HepG2 (cell line): ENCODE results near the gene CLPSL2. TPM values are rescaled to one million over a fixed set of nuclear protein-coding genes. Genes with fewer than 3 reads are reported as not detected.

Experiments used
- ATF3 ChIP-seq: sonication (generic); formaldehyde crosslinking; IDR thresholded peaks from 2 replicates; pipeline ENCODE4 v1.4.0; 2020; ENCODE audit warnings: missing genetic modification reagents
- ELF3 ChIP-seq: IDR thresholded peaks from 2 replicates; pipeline ENCODE4 v1.6.1; 2016; ENCODE audit warnings: missing genetic modification reagents, missing compliant biosample characterization
- HOXA3 ChIP-seq: sonication (generic); formaldehyde crosslinking; IDR thresholded peaks from 2 replicates; pipeline ENCODE4 v1.5.0; 2020; ENCODE audit warnings: missing genetic modification reagents
- ISL2 ChIP-seq: sonication (generic); formaldehyde crosslinking; IDR thresholded peaks from 2 replicates; pipeline ENCODE4 v1.5.0; 2020; ENCODE audit warnings: missing genetic modification reagents
- LBX2 ChIP-seq: sonication (generic); formaldehyde crosslinking; IDR thresholded peaks from 2 replicates; pipeline ENCODE4 v1.5.0; 2020; ENCODE audit warnings: missing genetic modification reagents, mild to moderate bottlenecking, borderline replicate concordance
- LRRFIP1 ChIP-seq: sonication (generic); formaldehyde crosslinking; conservative IDR thresholded peaks from 2 replicates; pipeline ENCODE4 v1.4.0; 2020; ENCODE audit warnings: missing genetic modification reagents
- MYNN ChIP-seq: sonication (generic); formaldehyde crosslinking; IDR thresholded peaks from 2 replicates; pipeline ENCODE4 v1.4.0; 2020; ENCODE audit warnings: mild to moderate bottlenecking, low read depth, missing genetic modification reagents
- RBFOX2 ChIP-seq: fragments of 200-400 bp; formaldehyde crosslinking; IDR thresholded peaks from 2 replicates; pipeline ENCODE4 v1.6.1; 2017; ENCODE audit warnings: low read depth, mild to moderate bottlenecking, low read length
- SOX5 ChIP-seq: IDR thresholded peaks from 2 replicates; pipeline ENCODE4 v1.6.1; 2016; ENCODE audit warnings: borderline replicate concordance
- SP1 ChIP-seq, 2 experiments: fragments of 450-650 bp in 1 of 2; sonication (generic) in 1 of 2; formaldehyde crosslinking in 1 of 2; IDR thresholded peaks; 2 replicates each; pipeline versions ENCODE4 v1.4.0 to v1.6.1; 2016 to 2020; ENCODE audit warnings: missing genetic modification reagents in 1 of 2
- SP4 ChIP-seq: sonication (generic); formaldehyde crosslinking; IDR thresholded peaks from 2 replicates; pipeline ENCODE4 v1.8.1; 2023; ENCODE audit warnings: mild to moderate bottlenecking, missing genetic modification reagents
- SRF ChIP-seq: IDR thresholded peaks from 2 replicates; pipeline ENCODE4 v1.6.1; 2011; ENCODE audit warnings: mild to moderate bottlenecking, low read depth, low read length, moderate library complexity
- UBTF ChIP-seq: sonication (generic); formaldehyde crosslinking; IDR thresholded peaks from 2 replicates; pipeline ENCODE4 v1.4.0; 2020; ENCODE audit warnings: mild to moderate bottlenecking, missing genetic modification reagents
- ZMYM4 ChIP-seq: sonication (generic); formaldehyde crosslinking; IDR thresholded peaks from 2 replicates; pipeline ENCODE4 v1.8.1; 2023; ENCODE audit warnings: mild to moderate bottlenecking, missing genetic modification reagents
- ZNF292 ChIP-seq: sonication (generic); formaldehyde crosslinking; IDR thresholded peaks from 2 replicates; pipeline ENCODE4 v1.8.1; 2022; ENCODE audit warnings: mild to moderate bottlenecking, low read depth, missing genetic modification reagents, borderline replicate concordance
- ZNF550 ChIP-seq: sonication (generic); formaldehyde crosslinking; IDR thresholded peaks from 2 replicates; pipeline ENCODE4 v1.4.0; 2020; ENCODE audit warnings: mild to moderate bottlenecking, missing genetic modification reagents, borderline replicate concordance
- ZNF614 ChIP-seq: IDR thresholded peaks from 2 replicates; pipeline ENCODE4 v1.6.1; 2018; ENCODE audit warnings: missing biosample characterization, missing genetic modification reagents, inconsistent platforms, borderline replicate concordance
- ZSCAN31 ChIP-seq: sonication (generic); formaldehyde crosslinking; IDR thresholded peaks from 2 replicates; pipeline ENCODE4 v1.5.0; 2020; ENCODE audit warnings: low read depth, mild to moderate bottlenecking, missing genetic modification reagents
- polyA plus RNA-seq, 8 experiments: library from polyadenylated mRNA; depleted of rRNA in 3 of 8; stranded (reverse) in 7 of 8; unstranded in 1 of 8; fragments of >200 nt; fragmentation: Illumina TruSeq in 4 of 8; extraction: Trizol in 4 of 8; gene quantifications; 2 replicates each; pipeline versions ENCODE4 v1.2.1 to v1.2.3, GENCODE V29; 2011 to 2016; ENCODE audit warnings: low read depth in 4 of 8, missing spikeins in 1 of 8, mixed read lengths in 1 of 8; ENCODE audit not compliant: insufficient read depth in 1 of 8
- total RNA-seq, 5 experiments: library from RNA; depleted of rRNA; stranded (reverse); fragments of >200 nt; fragmentation: Illumina TruSeq; extraction: Trizol; gene quantifications; 2 replicates each; pipeline ENCODE4 v1.2.3, GENCODE V29; 2016; ENCODE audit warnings: low read depth in 1 of 5
- TF ChIP-seq, protein P1 (sequence below): sonication (generic); formaldehyde crosslinking; IDR thresholded peaks from 2 replicates; pipeline ENCODE4 v1.5.0; 2020; ENCODE audit warnings: missing genetic modification reagents
- TF ChIP-seq, protein P2 (sequence below): sonication (generic); formaldehyde crosslinking; conservative IDR thresholded peaks from 2 replicates; pipeline ENCODE4 v1.8.0; 2022; ENCODE audit warnings: mild to moderate bottlenecking, moderate library complexity, missing genetic modification reagents

CLPSL2 gene
- total and polyA plus RNA-seq, 2 of the 13 experiments (the other 11 are each of a cell fraction or from before 2014, with no cell fraction given) = not detected

- TF ChIP-seq UBTF (CRISPR knock-in tag) = peak; percentile 23; the same call in 1 of the 2 replicates
- TF ChIP-seq ZMYM4 = peak; percentile 46
- TF ChIP-seq SRF = 0 out of 2 replicates have a peak, but pooled peaks have one; percentile 19
- TF ChIP-seq RBFOX2 = no peak
- peak; percentile 48; the same call in 1 of the 2 replicates for TF ChIP-seq SOX5
- TF ChIP-seq LRRFIP1 = no peak
- no peak for TF ChIP-seq HOXA3 (CRISPR knock-in tag)
- TF ChIP-seq, protein P1, sequence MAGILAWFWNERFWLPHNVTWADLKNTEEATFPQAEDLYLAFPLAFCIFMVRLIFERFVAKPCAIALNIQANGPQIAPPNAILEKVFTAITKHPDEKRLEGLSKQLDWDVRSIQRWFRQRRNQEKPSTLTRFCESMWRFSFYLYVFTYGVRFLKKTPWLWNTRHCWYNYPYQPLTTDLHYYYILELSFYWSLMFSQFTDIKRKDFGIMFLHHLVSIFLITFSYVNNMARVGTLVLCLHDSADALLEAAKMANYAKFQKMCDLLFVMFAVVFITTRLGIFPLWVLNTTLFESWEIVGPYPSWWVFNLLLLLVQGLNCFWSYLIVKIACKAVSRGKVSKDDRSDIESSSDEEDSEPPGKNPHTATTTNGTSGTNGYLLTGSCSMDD (CRISPR knock-in tag) = no peak
- TF ChIP-seq ZNF292 (CRISPR knock-in tag) = no peak; the same call in 1 of the 2 replicates
- TF ChIP-seq MYNN (CRISPR knock-in tag) = no peak
- TF ChIP-seq SP1 (IDR thresholded peaks at IDR 0.05) = no peak
- no peak for TF ChIP-seq SP1 (CRISPR knock-in tag; IDR thresholded peaks at IDR 0.05)
- no peak for TF ChIP-seq LBX2 (CRISPR knock-in tag)
- TF ChIP-seq, protein P2, sequence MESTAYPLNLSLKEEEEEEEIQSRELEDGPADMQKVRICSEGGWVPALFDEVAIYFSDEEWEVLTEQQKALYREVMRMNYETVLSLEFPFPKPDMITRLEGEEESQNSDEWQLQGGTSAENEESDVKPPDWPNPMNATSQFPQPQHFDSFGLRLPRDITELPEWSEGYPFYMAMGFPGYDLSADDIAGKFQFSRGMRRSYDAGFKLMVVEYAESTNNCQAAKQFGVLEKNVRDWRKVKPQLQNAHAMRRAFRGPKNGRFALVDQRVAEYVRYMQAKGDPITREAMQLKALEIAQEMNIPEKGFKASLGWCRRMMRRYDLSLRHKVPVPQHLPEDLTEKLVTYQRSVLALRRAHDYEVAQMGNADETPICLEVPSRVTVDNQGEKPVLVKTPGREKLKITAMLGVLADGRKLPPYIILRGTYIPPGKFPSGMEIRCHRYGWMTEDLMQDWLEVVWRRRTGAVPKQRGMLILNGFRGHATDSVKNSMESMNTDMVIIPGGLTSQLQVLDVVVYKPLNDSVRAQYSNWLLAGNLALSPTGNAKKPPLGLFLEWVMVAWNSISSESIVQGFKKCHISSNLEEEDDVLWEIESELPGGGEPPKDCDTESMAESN (CRISPR knock-in tag) = 0 out of 2 replicates have a peak, but pooled peaks have one; percentile 31
- TF ChIP-seq ZNF550 (CRISPR knock-in tag) = no peak
- TF ChIP-seq SP4 (CRISPR knock-in tag) = 0 out of 2 replicates have a peak, but pooled peaks have one; percentile 27
- peak; percentile 26; the same call in 1 of the 2 replicates for TF ChIP-seq ELF3 (CRISPR knock-in tag)
- TF ChIP-seq ATF3 = peak; percentile 73; the same call in 1 of the 2 replicates
- no peak for TF ChIP-seq ISL2 (CRISPR knock-in tag)
- TF ChIP-seq ZNF614 (CRISPR knock-in tag) = peak; percentile 20; the same call in 1 of the 2 replicates
- 0 out of 2 replicates have a peak, but pooled peaks have one; percentile 40 for TF ChIP-seq ZSCAN31 (CRISPR knock-in tag)
Observed at GRCh38 chr6:35737413-35738211, 38.8 kb upstream of the CLPSL2 start (continued).
